ENCODE results near the gene SOX6.

SOX6 gene

GRCh38 chr11:16276251-16276650, 80.1 kb downstream of the SOX6 start:
- DNase-seq (ENCODE audit: low read depth in 2 of 2) = no peak

- DNase-seq (ENCODE audit: low read depth in 2 of 2) = no peak
Observed at GRCh38 chr11:16271258-16271657, 85.1 kb downstream of the SOX6 start.

DNA sequence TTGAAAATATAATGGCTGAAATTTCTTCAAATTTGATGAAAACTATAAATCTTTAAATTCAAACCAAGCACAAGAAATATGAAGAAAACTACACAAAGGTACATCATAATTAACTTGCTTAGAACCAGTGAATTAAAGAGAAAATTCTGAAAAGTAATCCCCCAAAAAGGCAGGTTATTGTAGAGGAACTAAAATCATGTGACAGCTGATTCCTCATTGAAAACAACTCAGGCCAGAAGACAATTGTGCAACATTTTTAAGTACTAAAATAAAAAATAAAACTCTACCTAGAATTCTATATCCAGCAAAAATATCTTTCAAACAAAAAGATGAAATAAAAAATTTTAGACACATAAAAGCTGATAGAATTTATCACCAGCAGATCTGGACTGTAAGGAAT, 90.3 kb downstream of the SOX6 start:
- DNase-seq (ENCODE audit: low read depth in 2 of 2) = no peak

GRCh38 chr11:16265022-16265421, 91.3 kb downstream of the SOX6 start:
- no peak for DNase-seq (ENCODE audit: low read depth in 2 of 2)

DNA sequence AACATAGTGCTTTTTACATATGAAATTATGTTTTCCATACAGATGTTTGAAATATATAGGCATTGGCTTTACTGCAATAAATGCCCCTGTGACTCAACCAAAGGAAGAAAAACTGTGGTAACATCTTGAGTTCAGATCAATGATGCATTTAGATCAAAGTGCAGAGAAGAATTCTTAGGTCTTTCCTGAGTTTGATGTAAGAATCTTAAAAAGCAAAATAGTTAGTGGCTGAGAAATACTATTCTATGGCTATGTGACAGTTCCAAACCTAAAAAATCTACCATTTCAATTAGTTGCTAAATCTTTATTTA, 93.7 kb downstream of the SOX6 start:
- no peak for DNase-seq (ENCODE audit: low read depth in 2 of 2)

DNA sequence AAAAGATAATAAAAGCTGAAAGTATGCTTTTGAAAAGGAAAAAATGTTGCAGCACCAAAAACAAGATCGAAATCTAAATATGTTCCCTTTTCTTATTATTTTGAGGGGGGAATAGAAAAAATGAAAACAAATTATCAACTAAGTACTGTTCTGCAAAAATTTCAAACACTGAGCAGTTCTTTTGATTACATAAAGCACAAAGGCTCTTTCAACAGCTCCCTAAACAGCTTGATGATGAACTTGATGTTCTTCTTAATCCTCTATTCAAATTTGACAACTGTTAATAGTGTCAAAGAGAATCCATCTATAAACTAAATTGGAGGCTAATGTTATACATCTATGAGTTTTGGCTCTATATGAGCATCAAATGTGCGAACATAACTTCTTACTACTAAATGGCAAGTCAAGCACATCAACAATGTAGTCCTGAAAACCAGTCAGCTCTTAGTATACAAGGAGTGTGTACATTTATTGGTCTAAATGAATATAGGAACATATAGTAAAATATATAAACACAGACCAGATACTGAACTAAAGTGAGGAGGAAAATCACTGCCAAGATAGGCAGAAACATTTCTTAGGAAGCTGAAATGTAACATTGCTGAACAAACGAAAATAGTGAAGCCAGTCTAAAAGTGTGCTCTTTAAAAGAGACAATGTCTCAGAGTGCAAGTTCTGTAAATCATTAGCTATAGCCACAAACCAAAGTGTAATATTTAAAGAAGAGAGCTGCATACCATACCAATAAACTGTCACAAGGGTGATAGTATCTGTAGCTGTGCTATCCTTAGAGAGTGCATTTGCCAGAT, 94.3 kb downstream of the SOX6 start:
- no peak for DNase-seq (ENCODE audit: low read depth in 2 of 2)

GRCh38 chr11:16252373-16252772, 104.0 kb downstream of the SOX6 start:
- no peak for DNase-seq (ENCODE audit: low read depth in 2 of 2)

GRCh38 chr11:16248248-16248647, 108.1 kb downstream of the SOX6 start:
- DNase-seq (ENCODE audit: low read depth in 2 of 2) = no peak

DNA sequence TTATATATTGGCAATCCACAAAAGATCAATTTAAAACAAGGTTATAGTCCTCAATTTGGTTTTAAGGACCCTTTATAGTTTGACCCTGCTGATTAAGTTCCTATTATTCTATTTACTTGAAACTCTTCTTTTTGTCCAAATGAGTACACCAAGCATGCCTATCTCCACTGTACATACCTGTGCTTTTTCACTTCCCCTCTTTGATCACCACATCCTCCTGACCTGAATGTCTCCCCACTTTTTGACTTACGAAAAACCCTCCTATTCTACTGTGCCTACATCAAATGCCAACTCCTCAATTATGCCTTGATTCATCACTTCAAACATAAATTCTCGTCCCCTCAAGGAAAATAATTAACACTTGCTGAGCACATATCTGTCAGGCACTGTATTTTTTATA, 113.5 kb downstream of the SOX6 start:
- no peak for DNase-seq (ENCODE audit: low read depth in 2 of 2)

DNA sequence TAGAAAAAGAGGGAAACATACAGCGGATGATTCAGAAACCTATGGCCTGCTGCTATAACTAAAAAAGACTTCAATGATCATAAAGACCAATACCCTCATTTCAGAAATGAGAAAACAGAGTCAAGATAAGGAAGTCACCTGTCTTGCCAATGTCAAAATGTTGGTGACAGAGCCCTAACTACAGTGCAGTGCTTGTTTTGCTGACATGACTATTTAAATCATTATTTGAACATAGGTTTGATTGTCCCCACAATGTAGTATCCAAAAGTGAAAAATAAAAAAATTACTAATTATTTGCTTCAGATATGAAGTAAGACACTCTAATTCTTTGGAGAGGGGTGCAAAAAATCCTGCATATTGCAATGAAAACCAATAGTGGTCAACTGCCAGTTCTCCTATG, 115.7 kb downstream of the SOX6 start:
- no peak for DNase-seq (ENCODE audit: low read depth in 2 of 2)

- no peak for DNase-seq (ENCODE audit: low read depth in 2 of 2)
Observed at GRCh38 chr11:16239141-16240105, 116.9 kb downstream of the SOX6 start.

- DNase-seq (ENCODE audit: low read depth in 2 of 2) = no peak
Observed at GRCh38 chr11:16226245-16226644, 130.1 kb downstream of the SOX6 start.

GRCh38 chr11:16225623-16226022, 130.7 kb downstream of the SOX6 start:
- no peak for DNase-seq (ENCODE audit: low read depth in 2 of 2)

GRCh38 chr11:16223558-16223957, 132.8 kb downstream of the SOX6 start:
- no peak for DNase-seq (ENCODE audit: low read depth in 2 of 2)

- DNase-seq (ENCODE audit: low read depth in 2 of 2) = no peak
Observed at GRCh38 chr11:16217631-16218030, 138.7 kb downstream of the SOX6 start.

GRCh38 chr11:16216831-16217230, 139.5 kb downstream of the SOX6 start:
- DNase-seq (ENCODE audit: low read depth in 2 of 2) = no peak

- DNase-seq (ENCODE audit: low read depth in 2 of 2) = no peak
Observed at GRCh38 chr11:16215352-16215751, 141.0 kb downstream of the SOX6 start.

- DNase-seq (ENCODE audit: low read depth in 2 of 2) = no peak
Observed at GRCh38 chr11:16211407-16211806, 144.9 kb downstream of the SOX6 start.

- no peak for DNase-seq (ENCODE audit: low read depth in 2 of 2)
Observed at GRCh38 chr11:16204261-16204660, 152.1 kb downstream of the SOX6 start.

DNA sequence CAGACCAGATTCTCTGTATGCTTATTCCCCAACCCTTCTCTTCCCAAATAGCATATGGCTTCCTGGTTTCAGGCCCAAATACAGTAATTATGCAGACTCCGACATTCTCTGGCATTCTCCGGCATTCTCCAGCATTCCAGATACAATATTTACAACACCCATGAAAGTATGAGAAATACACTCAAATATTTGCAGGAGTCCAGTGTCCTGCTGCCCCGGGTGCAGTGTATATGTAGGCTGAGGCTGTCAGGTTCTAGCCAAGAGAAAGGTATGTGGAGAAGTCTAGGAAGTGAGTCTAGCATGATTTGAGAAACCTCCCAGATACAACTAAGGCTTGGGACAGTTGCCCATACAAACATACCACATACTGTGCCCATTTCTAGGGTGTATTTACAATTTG, 160.7 kb downstream of the SOX6 start:
- DNase-seq (ENCODE audit: low read depth in 2 of 2) = no peak

DNA sequence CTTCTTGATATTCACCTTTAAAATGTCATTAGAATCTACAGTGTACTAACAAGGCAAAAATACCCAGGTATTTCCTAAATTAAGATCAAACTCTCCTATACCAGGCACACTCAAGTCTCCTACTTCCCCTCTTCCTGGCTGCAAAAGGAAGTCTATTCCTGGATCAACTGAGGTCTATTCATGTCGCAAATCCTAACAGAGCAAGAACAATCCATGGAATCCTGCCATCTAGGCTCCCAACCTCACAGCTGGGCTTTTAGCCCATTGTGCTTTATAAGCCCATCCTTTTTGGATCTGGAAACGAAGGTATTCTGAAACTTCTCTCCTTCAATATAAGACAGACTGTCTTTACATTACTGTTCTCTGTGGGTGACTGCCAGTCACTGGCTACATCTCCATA, 161.8 kb downstream of the SOX6 start:
- DNase-seq (ENCODE audit: low read depth in 2 of 2) = no peak

DNA sequence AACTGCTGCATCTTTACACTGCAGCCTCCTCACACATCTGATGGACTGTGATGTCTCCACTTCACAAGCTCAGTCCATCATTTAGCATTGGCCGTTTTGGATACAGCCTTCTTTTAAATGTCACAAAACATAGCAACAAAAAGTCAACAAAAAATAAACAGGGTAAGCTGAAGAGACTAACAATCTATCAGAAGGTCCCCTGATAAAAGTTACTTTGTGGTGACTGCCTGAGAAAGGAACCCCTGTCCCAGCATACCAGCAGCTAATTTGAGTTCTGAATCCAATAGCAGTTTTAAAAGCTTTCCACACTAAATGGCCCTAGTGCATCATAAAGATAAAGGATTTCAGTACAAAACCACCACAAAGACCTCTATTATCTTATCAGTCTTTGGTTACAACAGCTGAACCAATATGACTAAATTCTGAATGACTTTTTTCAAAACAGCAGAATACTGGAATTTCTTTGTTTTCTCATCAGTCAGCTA, 162.4 kb downstream of the SOX6 start:
- DNase-seq (ENCODE audit: low read depth in 2 of 2) = no peak

DNA sequence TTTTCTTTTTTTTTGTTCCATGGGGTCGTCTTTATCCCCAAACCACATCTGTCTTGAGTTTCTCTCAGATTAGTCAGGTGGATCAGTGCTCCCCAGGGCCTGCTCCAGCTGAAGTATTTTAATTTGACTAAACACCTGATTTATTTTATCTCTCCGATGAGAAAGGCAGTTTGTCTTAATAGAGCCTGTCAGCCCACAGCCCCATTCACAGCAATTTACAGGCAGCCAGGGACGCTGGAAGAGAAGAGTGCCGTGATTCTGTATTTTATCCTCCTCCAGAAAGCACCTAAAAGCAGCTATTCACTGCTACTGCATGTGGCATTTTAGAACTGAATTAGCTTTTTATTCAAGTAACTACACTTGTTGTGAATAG, 164.5 kb downstream of the SOX6 start:
- DNase-seq (ENCODE audit: low read depth in 2 of 2) = no peak

Data from stimulated activated CD4-positive, alpha-beta T cell treated with anti-CD3 and anti-CD28 coated beads, Interleukin-1b, Interleukin-23, amount 100 ng/mL, for 1 hour (primary cell).